ENCODE measurements around the gene TEX53.

- TF ChIP-seq CTCF (IDR thresholded peaks at IDR 0.05) (no peak), EP300 (IDR thresholded peaks at IDR 0.05) (no peak), POLR2A (IDR thresholded peaks at IDR 0.05) (no peak)
These were observed 34.3 kb upstream of the TEX53 start for GRCh38 chr9:114691956-114692295.
